Activated gamma-delta T cell treated with Interleukin-2 at 50 U/mL for 16 hours (primary cell): Measurements from ENCODE around the gene TSPAN13.
"Not testable (repeated sequence)": the region's sequence is repeated elsewhere in the genome, so short reads cannot be mapped to it uniquely, and the experiment has no call there.

Experiments
- DNase-seq: peaks from one replicate; pipeline ENCODE4 v3.0.0-alpha.2; 2020

The TSPAN13 gene

GRCh38 chr7:16741676-16742075, 11.9 kb upstream of the TSPAN13 start:
- DNase-seq, result no peak

GRCh38 chr7:16742547-16742946, 11.0 kb upstream of the TSPAN13 start:
- DNase-seq, result no peak

GRCh38 chr7:16743236-16743635, 10.3 kb upstream of the TSPAN13 start:
- no peak for DNase-seq

- no peak for DNase-seq
Measured at GRCh38 chr7:16744518-16745250, 8.9 kb upstream of the TSPAN13 start.

- no peak for DNase-seq
Measured at GRCh38 chr7:16745645-16746044, 7.9 kb upstream of the TSPAN13 start.

- DNase-seq, result no peak
Measured at GRCh38 chr7:16747102-16747501, 6.5 kb upstream of the TSPAN13 start.

- no peak for DNase-seq
Measured at GRCh38 chr7:16753932-16754855, 639 bp downstream of the TSPAN13 start.

GRCh38 chr7:16754856-16755317, 1.3 kb downstream of the TSPAN13 start:
- DNase-seq, result no peak

GRCh38 chr7:16755397-16755796, 1.8 kb downstream of the TSPAN13 start:
- no peak for DNase-seq

- no peak for DNase-seq
Measured at GRCh38 chr7:16758036-16758435, 4.5 kb downstream of the TSPAN13 start.

- no peak for DNase-seq
Measured at GRCh38 chr7:16758631-16759611, 5.4 kb downstream of the TSPAN13 start.

GRCh38 chr7:16759840-16760239, 6.3 kb downstream of the TSPAN13 start:
- no peak for DNase-seq

- no peak for DNase-seq
Measured at GRCh38 chr7:16762177-16762576, 8.6 kb downstream of the TSPAN13 start.

GRCh38 chr7:16764942-16765341, 11.4 kb downstream of the TSPAN13 start:
- no peak for DNase-seq

- no peak for DNase-seq
Measured at GRCh38 chr7:16765436-16765859, 11.9 kb downstream of the TSPAN13 start.

- DNase-seq, result not testable (repeated sequence)
Measured at GRCh38 chr7:16769994-16770393, 16.4 kb downstream of the TSPAN13 start.

GRCh38 chr7:16770657-16771329, 17.2 kb downstream of the TSPAN13 start:
- no peak for DNase-seq

- no peak for DNase-seq
Measured at GRCh38 chr7:16773326-16773725, 19.8 kb downstream of the TSPAN13 start.

- DNase-seq, result no peak
Measured at GRCh38 chr7:16773884-16774283, 20.3 kb downstream of the TSPAN13 start.

GRCh38 chr7:16774294-16774693, 20.7 kb downstream of the TSPAN13 start:
- no peak for DNase-seq

GRCh38 chr7:16774986-16775385, 21.4 kb downstream of the TSPAN13 start:
- DNase-seq, result no peak

GRCh38 chr7:16776053-16776452, 22.5 kb downstream of the TSPAN13 start:
- DNase-seq, result no peak
